Heart left ventricle (tissue), 13 donors: Measurements from ENCODE around the gene MAPK11.

Experiments
- POLR2A ChIP-seq, 2 donors: fragments of 450-650 bp; IDR thresholded peaks; one replicate each; pipeline ENCODE4 v1.6.1; 2017; ENCODE audit warnings: antibody characterized with exemption in 2 of 2, mild to moderate bottlenecking in 2 of 2, moderate library complexity in 2 of 2
- TF ChIP-seq, protein P1 (sequence below), 12 donors: fragments of 200-600 bp; sonication (generic) in 4 of 12; IDR thresholded peaks; one replicate each; pipeline versions ENCODE4 v1.5.0 to v1.8.0; 2018 to 2022; ENCODE audit warnings: antibody characterized with exemption in 12 of 12, mild to moderate bottlenecking in 5 of 12
- donor health status: ischemic (EF 13 %, LVEDD 7.1; RV severe dilation, severe dysfunction).
- donor health status: DM: no; HTN: yes; CAD: no.
- donor health status: DM: no; HTN: no; CAD: no.
- donor health status: ischemic (EF 25% LVEDD 6.9; RV normal size, moderate dysfunction).
- donor health status: ischemic (EF 25% LVEDD 5.7; RV mildly dilated, moderate dysfunction).
- donor health status: ischemic (EF 35%, LVEDD 5.7; RV mildly dilated, moderate dysfunction).
- donor health status: nonischemic (EF 11% LVEDD 7.7; RV severe dilation, severe dysfunction).
- donor health status: DM: yes; HTN: yes; CAD: no.
- donor health status: PGD.
- donor health status: ischemic (EF 29% LVEDD 5.4; RV normal size, mild dysfunction).
- donor health status: nonischemic (EF 23%, LVEDD 6.1; RV moderate dilation, normal function).

- TF ChIP-seq, protein P1, sequence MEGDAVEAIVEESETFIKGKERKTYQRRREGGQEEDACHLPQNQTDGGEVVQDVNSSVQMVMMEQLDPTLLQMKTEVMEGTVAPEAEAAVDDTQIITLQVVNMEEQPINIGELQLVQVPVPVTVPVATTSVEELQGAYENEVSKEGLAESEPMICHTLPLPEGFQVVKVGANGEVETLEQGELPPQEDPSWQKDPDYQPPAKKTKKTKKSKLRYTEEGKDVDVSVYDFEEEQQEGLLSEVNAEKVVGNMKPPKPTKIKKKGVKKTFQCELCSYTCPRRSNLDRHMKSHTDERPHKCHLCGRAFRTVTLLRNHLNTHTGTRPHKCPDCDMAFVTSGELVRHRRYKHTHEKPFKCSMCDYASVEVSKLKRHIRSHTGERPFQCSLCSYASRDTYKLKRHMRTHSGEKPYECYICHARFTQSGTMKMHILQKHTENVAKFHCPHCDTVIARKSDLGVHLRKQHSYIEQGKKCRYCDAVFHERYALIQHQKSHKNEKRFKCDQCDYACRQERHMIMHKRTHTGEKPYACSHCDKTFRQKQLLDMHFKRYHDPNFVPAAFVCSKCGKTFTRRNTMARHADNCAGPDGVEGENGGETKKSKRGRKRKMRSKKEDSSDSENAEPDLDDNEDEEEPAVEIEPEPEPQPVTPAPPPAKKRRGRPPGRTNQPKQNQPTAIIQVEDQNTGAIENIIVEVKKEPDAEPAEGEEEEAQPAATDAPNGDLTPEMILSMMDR (IDR thresholded peaks at IDR 0.05): peak in 2 of 12 donors; percentile 4
- no peak for TF ChIP-seq POLR2A (IDR thresholded peaks at IDR 0.05)
Measured at GRCh38 chr22:50303848-50304527, 33.8 kb upstream of the MAPK11 start.
